KOPT-K1 (cell line): ENCODE measurements around the gene SLC22A6.

Experiments used
- H3K27ac ChIP-seq: fragments of 200-600 bp; sonication (generic); 2 replicates; pipeline ENCODE4 v1.5.1; 2016; ENCODE audit warnings: antibody characterized with exemption, mild to moderate bottlenecking, low read depth, low read length; ENCODE audit not compliant: poor library complexity, severe bottlenecking
- H3K36me3 ChIP-seq: fragments of 200-600 bp; sonication (generic); 2 replicates; pipeline ENCODE4 v1.5.1; 2017; ENCODE audit warnings: antibody characterized with exemption, mild to moderate bottlenecking, low read length, moderate library complexity; ENCODE audit not compliant: insufficient read depth
- H3K9me3 ChIP-seq: fragments of 200-600 bp; sonication (generic); 2 replicates; pipeline ENCODE4 v1.5.1; 2017; ENCODE audit warnings: antibody characterized with exemption, low read length, mild to moderate bottlenecking; ENCODE audit not compliant: insufficient read depth, poor library complexity, severe bottlenecking

Gene SLC22A6

GRCh38 chr11:62926680-62927455 is 57.9 kb downstream of the SLC22A6 start:
- Histone ChIP-seq H3K9me3 (no peaks in the 10 kb centered on the region), H3K36me3 (no peaks in the 10 kb centered on the region), H3K27ac (no peak overlapping the region)
